Progenitor cell of endocrine pancreas (in vitro differentiated cells): ENCODE results near the gene SCYL3. TPM values are rescaled to one million over a fixed set of nuclear protein-coding genes. Genes with fewer than 3 reads are reported as not detected.

Source experiments
- DNase-seq: peaks from one replicate; pipeline ENCODE4 v3.0.0; 2021; ENCODE audit warnings: low spot score; ENCODE audit not compliant: unreplicated experiment
- H3K27ac Mint-ChIP-seq: 2 replicates; pipeline ENCODE4 v1.8.0; 2021; ENCODE audit warnings: mild to moderate bottlenecking, moderate library complexity, mixed read lengths
- H3K27me3 Mint-ChIP-seq: 2 replicates; pipeline ENCODE4 v1.8.0; 2021; ENCODE audit warnings: mixed read lengths
- H3K36me3 Mint-ChIP-seq: 2 replicates; pipeline ENCODE4 v1.8.0; 2022; ENCODE audit warnings: mixed read lengths; ENCODE audit not compliant: insufficient read depth
- H3K4me1 Mint-ChIP-seq: 2 replicates; pipeline ENCODE4 v1.8.0; 2021; ENCODE audit warnings: low read depth, mixed read lengths
- H3K4me3 Mint-ChIP-seq: 2 replicates; pipeline ENCODE4 v1.8.0; 2021; ENCODE audit warnings: low read depth, mild to moderate bottlenecking, moderate library complexity, mixed read lengths
- H3K9me3 Mint-ChIP-seq: 2 replicates; pipeline ENCODE4 v1.8.0; 2021; ENCODE audit warnings: low read depth, mixed read lengths
- CTCF ChIP-seq: fragments of 200-600 bp; sonication (generic); IDR thresholded peaks from one replicate; pipeline ENCODE4 v1.5.0; 2021; ENCODE audit warnings: antibody characterized with exemption, mild to moderate bottlenecking; ENCODE audit not compliant: unreplicated experiment
- total RNA-seq: library from RNA; stranded (reverse); gene quantifications from 2 replicates; pipeline ENCODE4 v1.2.1, GENCODE V29; 2021

The SCYL3 gene
- total RNA-seq, 1 donor from 2014 or later: 14.8 TPM

- peaks cover 5% of the 10 kb centered on the region for H3K4me1 Mint-ChIP-seq
- no peaks in the 10 kb centered on the region for H3K27me3 Mint-ChIP-seq
- no peak for TF ChIP-seq CTCF
- no peak overlapping the region for H3K4me3 Mint-ChIP-seq
- H3K36me3 Mint-ChIP-seq: no peaks in the 10 kb centered on the region
- DNase-seq: no peak
- no peaks in the 10 kb centered on the region for H3K9me3 Mint-ChIP-seq
- no peak overlapping the region for H3K27ac Mint-ChIP-seq
Measured at GRCh38 chr1:169929210-169929526, 35.5 kb upstream of the SCYL3 start.

- Mint-ChIP-seq H3K4me3 (no peak overlapping the region), H3K27me3 (no peaks in the 10 kb centered on the region), H3K36me3 (no peaks in the 10 kb centered on the region), H3K9me3 (no peaks in the 10 kb centered on the region), H3K27ac (no peak overlapping the region), H3K4me1 (peaks cover 5% of the 10 kb centered on the region)
- no peak for DNase-seq
- peak; percentile 83 for TF ChIP-seq CTCF
Measured at GRCh38 chr1:169928438-169929209, 34.9 kb upstream of the SCYL3 start.

- TF ChIP-seq CTCF: no peak
- Mint-ChIP-seq H3K27ac (no peak overlapping the region), H3K27me3 (no peaks in the 10 kb centered on the region), H3K4me3 (peak overlapping the region; percentile 5), H3K4me1 (peaks cover 5% of the 10 kb centered on the region), H3K36me3 (no peaks in the 10 kb centered on the region), H3K9me3 (no peaks in the 10 kb centered on the region)
- DNase-seq: no peak
Measured at GRCh38 chr1:169925505-169926482, 32.1 kb upstream of the SCYL3 start.

- Mint-ChIP-seq H3K4me3 (no peak overlapping the region), H3K27ac (no peak overlapping the region), H3K36me3 (no peaks in the 10 kb centered on the region), H3K27me3 (no peaks in the 10 kb centered on the region), H3K4me1 (peaks cover 5% of the 10 kb centered on the region), H3K9me3 (no peaks in the 10 kb centered on the region)
- no peak for DNase-seq
- no peak for TF ChIP-seq CTCF
Measured at GRCh38 chr1:169924829-169925228, 31.1 kb upstream of the SCYL3 start.

GRCh38 chr1:169924063-169924462, 30.4 kb upstream of the SCYL3 start:
- Mint-ChIP-seq H3K27ac (no peak overlapping the region), H3K27me3 (no peaks in the 10 kb centered on the region), H3K36me3 (no peaks in the 10 kb centered on the region), H3K9me3 (no peaks in the 10 kb centered on the region), H3K4me1 (peaks cover 5% of the 10 kb centered on the region), H3K4me3 (no peak overlapping the region)
- no peak for TF ChIP-seq CTCF
- DNase-seq: no peak
